Measurements from ENCODE around the gene TSPAN10. TPM values are rescaled to one million over a fixed set of nuclear protein-coding genes. Genes with fewer than 3 reads are reported as not detected.
A peak's percentile ranks its signal among the peaks of the same experiment; 100 is the strongest.
"Not testable (repeated sequence)": the region's sequence is repeated elsewhere in the genome, so short reads cannot be mapped to it uniquely, and the experiment has no call there.

TSPAN10 gene
- total and polyA plus RNA-seq, 4 donors = 0.61 to 4.7 (median 1.1) TPM

DNA sequence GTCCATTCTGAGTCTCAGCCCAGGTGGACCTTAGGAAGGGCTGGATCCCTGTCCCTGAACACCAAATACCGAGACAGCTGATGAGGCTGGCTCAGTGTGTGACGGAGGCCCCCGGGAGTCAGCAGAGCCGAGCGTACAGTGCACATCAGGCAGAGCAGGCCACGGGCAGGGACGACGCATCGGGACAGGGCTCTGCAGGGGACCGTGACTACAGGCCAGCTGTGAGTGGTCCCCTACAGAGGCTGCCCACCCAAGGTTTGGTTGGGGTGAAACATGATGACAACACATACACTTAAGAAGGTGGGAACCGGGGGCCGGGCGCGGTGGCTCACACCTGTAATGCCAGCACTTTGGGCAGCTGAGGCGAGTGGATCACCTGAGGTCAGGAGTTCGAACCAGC is 36.0 kb downstream of the TSPAN10 start:
- no peaks in the 10 kb centered on the region for H3K9me3 ChIP-seq (ENCODE audit: control insufficient read depth in 4 of 4, insufficient read depth in 3 of 4, low read length in 3 of 4)
- H3K9ac ChIP-seq (ENCODE audit: insufficient read depth in 1 of 2, low read length in 2 of 2) = no peak overlapping the region
- no peak overlapping the region for H3K27ac ChIP-seq (ENCODE audit: low read depth in 1 of 2, low read length in 1 of 2)
- no peaks in the 10 kb centered on the region for H3K27me3 ChIP-seq (ENCODE audit: control insufficient read depth in 3 of 3, insufficient read depth in 3 of 3, low read length in 2 of 3)
- DNase-seq = no peak
- WGBS, 2 donors = 95% methylated on average over 15 to 16 of the region's 16 CpGs
- no peak overlapping the region for H3K4me3 ChIP-seq
- TF ChIP-seq CTCF (IDR thresholded peaks at IDR 0.05; ENCODE audit: control extremely low read depth, extremely low read depth) = no peak
- ATAC-seq (ENCODE audit: insufficient read depth, low FRiP score) = no peak
- H3K4me1 ChIP-seq (ENCODE audit: control insufficient read depth in 5 of 5, insufficient read depth in 5 of 5, low read length in 5 of 5) = peaks cover 0 to 3% (median 0%) of the 10 kb centered on the region in 5 donors
- peaks cover 11 to 42% (median 13%) of the 10 kb centered on the region in 4 donors for H3K36me3 ChIP-seq (ENCODE audit: control insufficient read depth in 4 of 4, insufficient read depth in 4 of 4, low read length in 4 of 4)

GRCh38 chr17:81673561-81674258 is 36.7 kb downstream of the TSPAN10 start:
- H3K27me3 ChIP-seq (ENCODE audit: control insufficient read depth in 3 of 3, insufficient read depth in 3 of 3, low read length in 2 of 3) = no peaks in the 10 kb centered on the region
- H3K27ac ChIP-seq (ENCODE audit: low read depth in 1 of 2, low read length in 1 of 2) = no peak overlapping the region
- H3K4me3 ChIP-seq = no peak overlapping the region
- WGBS, 2 donors = 88 to 91% methylated on average over 18 of the region's 18 CpGs
- H3K4me1 ChIP-seq (ENCODE audit: control insufficient read depth in 5 of 5, insufficient read depth in 5 of 5, low read length in 5 of 5) = no peaks in the 10 kb centered on the region
- no peak overlapping the region for H3K9ac ChIP-seq (ENCODE audit: insufficient read depth in 1 of 2, low read length in 2 of 2)
- peaks cover 7 to 42% (median 12%) of the 10 kb centered on the region in 4 donors for H3K36me3 ChIP-seq (ENCODE audit: control insufficient read depth in 4 of 4, insufficient read depth in 4 of 4, low read length in 4 of 4)
- no peaks in the 10 kb centered on the region for H3K9me3 ChIP-seq (ENCODE audit: control insufficient read depth in 4 of 4, insufficient read depth in 3 of 4, low read length in 3 of 4)
- no peak for TF ChIP-seq CTCF (IDR thresholded peaks at IDR 0.05; ENCODE audit: control extremely low read depth, extremely low read depth)
- ATAC-seq (ENCODE audit: insufficient read depth, low FRiP score) (no peak), DNase-seq (no peak)

GRCh38 chr17:81675515-81676221 is 38.7 kb downstream of the TSPAN10 start:
- H3K27me3 ChIP-seq (ENCODE audit: control insufficient read depth in 3 of 3, insufficient read depth in 3 of 3, low read length in 2 of 3); H3K27ac ChIP-seq (ENCODE audit: low read depth in 1 of 2, low read length in 1 of 2); H3K4me1 ChIP-seq (ENCODE audit: control insufficient read depth in 5 of 5, insufficient read depth in 5 of 5, low read length in 5 of 5); ATAC-seq (ENCODE audit: insufficient read depth, low FRiP score); H3K4me3 ChIP-seq; H3K9me3 ChIP-seq (ENCODE audit: control insufficient read depth in 4 of 4, insufficient read depth in 3 of 4, low read length in 3 of 4); H3K9ac ChIP-seq (ENCODE audit: insufficient read depth in 1 of 2, low read length in 2 of 2): not testable (repeated sequence)
- TF ChIP-seq CTCF (IDR thresholded peaks at IDR 0.05; ENCODE audit: control extremely low read depth, extremely low read depth) = peak; percentile 8
- 47 to 52% methylated on average over 18 of the region's 18 CpGs for WGBS, 2 donors
- DNase-seq = peak in 1 of 3 donors; percentile 13
- H3K36me3 ChIP-seq (ENCODE audit: control insufficient read depth in 4 of 4, insufficient read depth in 4 of 4, low read length in 4 of 4) = peaks cover 5 to 35% (median 12%) of the 10 kb centered on the region in 4 donors
